Skeletal muscle cell (primary cell): ENCODE measurements around the gene SPATA6L.

Experiments
- DNase-seq: peaks from one replicate; pipeline ENCODE4 v3.0.0-alpha.2; 2010; ENCODE audit warnings: low read depth
- H3K4me3 ChIP-seq: 2 replicates; pipeline ENCODE4 v1.5.1; 2011; ENCODE audit warnings: low read depth, mild to moderate bottlenecking, control low read depth, low read length, moderate library complexity

Gene SPATA6L

GRCh38 chr9:4594994-4595393 is 71.3 kb downstream of the SPATA6L start:
- no peak for DNase-seq
- H3K4me3 ChIP-seq, result no peak overlapping the region

- H3K4me3 ChIP-seq, result no peak overlapping the region
- no peak for DNase-seq
Measured at GRCh38 chr9:4594545-4594944, 71.7 kb downstream of the SPATA6L start.

GRCh38 chr9:4592886-4593285 is 73.4 kb downstream of the SPATA6L start:
- DNase-seq, result no peak
- H3K4me3 ChIP-seq, result no peak overlapping the region

- no peak overlapping the region for H3K4me3 ChIP-seq
- DNase-seq, result no peak
Measured at GRCh38 chr9:4592295-4592694, 74.0 kb downstream of the SPATA6L start.

GRCh38 chr9:4591123-4591500 is 75.2 kb downstream of the SPATA6L start:
- no peak overlapping the region for H3K4me3 ChIP-seq
- no peak for DNase-seq

- no peak for DNase-seq
- H3K4me3 ChIP-seq, result no peak overlapping the region
Measured at GRCh38 chr9:4590430-4591122, 75.7 kb downstream of the SPATA6L start.

- DNase-seq, result no peak
- H3K4me3 ChIP-seq, result no peak overlapping the region
Measured at GRCh38 chr9:4588721-4589120, 77.6 kb downstream of the SPATA6L start.

GRCh38 chr9:4585135-4585534 is 81.1 kb downstream of the SPATA6L start:
- H3K4me3 ChIP-seq, result no peak overlapping the region
- DNase-seq, result no peak

- no peak for DNase-seq
- no peak overlapping the region for H3K4me3 ChIP-seq
Measured at GRCh38 chr9:4584636-4585035, 81.6 kb downstream of the SPATA6L start.

GRCh38 chr9:4583001-4583400 is 83.3 kb downstream of the SPATA6L start:
- no peak overlapping the region for H3K4me3 ChIP-seq
- no peak for DNase-seq

- DNase-seq, result no peak
- H3K4me3 ChIP-seq, result no peak overlapping the region
Measured at GRCh38 chr9:4581861-4582565, 84.3 kb downstream of the SPATA6L start.

- no peak overlapping the region for H3K4me3 ChIP-seq
- no peak for DNase-seq
Measured at GRCh38 chr9:4581035-4581760, 85.1 kb downstream of the SPATA6L start.

GRCh38 chr9:4579001-4579400 is 87.3 kb downstream of the SPATA6L start:
- no peak for DNase-seq

GRCh38 chr9:4576448-4576847 is 89.8 kb downstream of the SPATA6L start:
- no peak for DNase-seq

More at GRCh38 chr9:4579001-4579400, 87.3 kb downstream of the SPATA6L start:
- no peak overlapping the region for H3K4me3 ChIP-seq

GRCh38 chr9:4575997-4576396 is 90.3 kb downstream of the SPATA6L start:
- H3K4me3 ChIP-seq, result no peak overlapping the region
- DNase-seq, result no peak

More at GRCh38 chr9:4576448-4576847, 89.8 kb downstream of the SPATA6L start:
- no peak overlapping the region for H3K4me3 ChIP-seq

- no peak overlapping the region for H3K4me3 ChIP-seq
- no peak for DNase-seq
Measured at GRCh38 chr9:4574657-4575243, 91.5 kb downstream of the SPATA6L start.

- no peak for DNase-seq
- no peak overlapping the region for H3K4me3 ChIP-seq
Measured at GRCh38 chr9:4573634-4574389, 92.5 kb downstream of the SPATA6L start.

- DNase-seq, result no peak
- H3K4me3 ChIP-seq, result no peak overlapping the region
Measured at GRCh38 chr9:4573176-4573575, 93.1 kb downstream of the SPATA6L start.

- no peak overlapping the region for H3K4me3 ChIP-seq
- no peak for DNase-seq
Measured at GRCh38 chr9:4572184-4572826, 94.0 kb downstream of the SPATA6L start.
